Peyer's patch (tissue), 4 donors: ENCODE measurements around the gene CCDC71L.

Experiments
- POLR2A ChIP-seq, 2 donors: fragments of 450-650 bp; IDR thresholded peaks; one replicate each; pipeline ENCODE4 v1.5.1; 2017; ENCODE audit warnings: antibody characterized with exemption in 2 of 2, mild to moderate bottlenecking in 2 of 2, moderate library complexity in 2 of 2
- TF ChIP-seq, protein P1 (sequence below), 6 experiments: fragments of 450-650 bp in 4 of 6; fragments of 200-600 bp in 2 of 6; sonication (generic) in 1 of 6; IDR thresholded peaks; one replicate each; pipeline ENCODE4 v1.5.1; 2017 to 2019; ENCODE audit warnings: antibody characterized with exemption in 6 of 6, mild to moderate bottlenecking in 3 of 6, moderate library complexity in 1 of 6

GRCh38 chr7:106646256-106646655 is 14.7 kb downstream of the CCDC71L start:
- TF ChIP-seq, protein P1, sequence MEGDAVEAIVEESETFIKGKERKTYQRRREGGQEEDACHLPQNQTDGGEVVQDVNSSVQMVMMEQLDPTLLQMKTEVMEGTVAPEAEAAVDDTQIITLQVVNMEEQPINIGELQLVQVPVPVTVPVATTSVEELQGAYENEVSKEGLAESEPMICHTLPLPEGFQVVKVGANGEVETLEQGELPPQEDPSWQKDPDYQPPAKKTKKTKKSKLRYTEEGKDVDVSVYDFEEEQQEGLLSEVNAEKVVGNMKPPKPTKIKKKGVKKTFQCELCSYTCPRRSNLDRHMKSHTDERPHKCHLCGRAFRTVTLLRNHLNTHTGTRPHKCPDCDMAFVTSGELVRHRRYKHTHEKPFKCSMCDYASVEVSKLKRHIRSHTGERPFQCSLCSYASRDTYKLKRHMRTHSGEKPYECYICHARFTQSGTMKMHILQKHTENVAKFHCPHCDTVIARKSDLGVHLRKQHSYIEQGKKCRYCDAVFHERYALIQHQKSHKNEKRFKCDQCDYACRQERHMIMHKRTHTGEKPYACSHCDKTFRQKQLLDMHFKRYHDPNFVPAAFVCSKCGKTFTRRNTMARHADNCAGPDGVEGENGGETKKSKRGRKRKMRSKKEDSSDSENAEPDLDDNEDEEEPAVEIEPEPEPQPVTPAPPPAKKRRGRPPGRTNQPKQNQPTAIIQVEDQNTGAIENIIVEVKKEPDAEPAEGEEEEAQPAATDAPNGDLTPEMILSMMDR (IDR thresholded peaks at IDR 0.05), result no peak
- TF ChIP-seq POLR2A (IDR thresholded peaks at IDR 0.05), result no peak
